ENCODE results near the gene FOXI1.

Gene FOXI1

GRCh38 chr5:170143091-170143490, 37.4 kb downstream of the FOXI1 start:
- TF ChIP-seq CTCF (IDR thresholded peaks at IDR 0.05), result no peak
- no peak for DNase-seq
- H3K4me1 ChIP-seq, result no peaks in the 10 kb centered on the region
- intact Hi-C loops (cut with DNase I; ENCODE audit: low total_unique reads), result no loop called here
- H3K9me3 ChIP-seq, result no peaks in the 10 kb centered on the region
- no peaks in the 10 kb centered on the region for H3K27me3 ChIP-seq
- no peak overlapping the region for H3K27ac ChIP-seq
- no peaks in the 10 kb centered on the region for H3K36me3 ChIP-seq
- H3K4me3 ChIP-seq, result no peak overlapping the region

- Histone ChIP-seq H3K4me3 (no peak overlapping the region), H3K27ac (no peak overlapping the region), H3K9me3 (no peaks in the 10 kb centered on the region), H3K4me1 (no peaks in the 10 kb centered on the region), H3K27me3 (no peaks in the 10 kb centered on the region), H3K36me3 (no peaks in the 10 kb centered on the region)
- DNase-seq, result no peak
- intact Hi-C loops (cut with DNase I; ENCODE audit: low total_unique reads), result no loop called here
- no peak for TF ChIP-seq CTCF (IDR thresholded peaks at IDR 0.05)
Observed at GRCh38 chr5:170143710-170144109, 38.0 kb downstream of the FOXI1 start.

GRCh38 chr5:170144286-170145023, 38.8 kb downstream of the FOXI1 start:
- Histone ChIP-seq H3K27ac (no peak overlapping the region), H3K9me3 (no peaks in the 10 kb centered on the region), H3K4me1 (no peaks in the 10 kb centered on the region), H3K36me3 (no peaks in the 10 kb centered on the region), H3K27me3 (no peaks in the 10 kb centered on the region), H3K4me3 (no peak overlapping the region)
- no peak for DNase-seq
- intact Hi-C loops (cut with DNase I; ENCODE audit: low total_unique reads), result no loop called here
- TF ChIP-seq CTCF (IDR thresholded peaks at IDR 0.05), result no peak

- DNase-seq, result no peak
- Histone ChIP-seq H3K4me3 (no peak overlapping the region), H3K36me3 (no peaks in the 10 kb centered on the region), H3K27me3 (no peaks in the 10 kb centered on the region), H3K4me1 (no peaks in the 10 kb centered on the region), H3K27ac (no peak overlapping the region), H3K9me3 (no peaks in the 10 kb centered on the region)
- no peak for TF ChIP-seq CTCF (IDR thresholded peaks at IDR 0.05)
- intact Hi-C loops (cut with DNase I; ENCODE audit: low total_unique reads), result no loop called here
Observed at GRCh38 chr5:170145462-170145861, 39.8 kb downstream of the FOXI1 start.

- H3K36me3 ChIP-seq, result no peaks in the 10 kb centered on the region
- intact Hi-C loops (cut with DNase I; ENCODE audit: low total_unique reads), result no loop called here
Observed at GRCh38 chr5:170147051-170147752, 41.5 kb downstream of the FOXI1 start.

More at GRCh38 chr5:170147051-170147752, 41.5 kb downstream of the FOXI1 start:
- H3K27ac ChIP-seq, result no peak overlapping the region
- no peaks in the 10 kb centered on the region for H3K27me3 ChIP-seq
- H3K9me3 ChIP-seq, result no peaks in the 10 kb centered on the region
- peaks cover 0 to 16% (median 11%) of the 10 kb centered on the region in 4 donors for H3K4me1 ChIP-seq
- no peak for DNase-seq
- H3K4me3 ChIP-seq, result no peak overlapping the region
- TF ChIP-seq CTCF (IDR thresholded peaks at IDR 0.05), result no peak

Data from tibial artery (tissue), 4 donors.